Eye (tissue), 1 donor: ENCODE measurements around the gene GRB14.
A peak's percentile ranks its signal among the peaks of the same experiment; 100 is the strongest.

Source experiments
- DNase-seq: peaks from one replicate; pipeline ENCODE4 v3.0.0-alpha.2; 2015

The GRB14 gene

GRCh38 chr2:164613321-164613982, 7.8 kb downstream of the GRB14 start:
- no peak for DNase-seq

- no peak for DNase-seq
Observed at GRCh38 chr2:164609790-164610189, 11.5 kb downstream of the GRB14 start.

GRCh38 chr2:164606557-164606956, 14.7 kb downstream of the GRB14 start:
- no peak for DNase-seq

- DNase-seq, result no peak
Observed at GRCh38 chr2:164605295-164605694, 16.0 kb downstream of the GRB14 start.

- no peak for DNase-seq
Observed at GRCh38 chr2:164600763-164601162, 20.5 kb downstream of the GRB14 start.

- peak; percentile 55 for DNase-seq
Observed at GRCh38 chr2:164599954-164600589, 21.2 kb downstream of the GRB14 start.

- no peak for DNase-seq
Observed at GRCh38 chr2:164597983-164598382, 23.3 kb downstream of the GRB14 start.

- DNase-seq, result no peak
Observed at GRCh38 chr2:164595031-164595430, 26.3 kb downstream of the GRB14 start.

GRCh38 chr2:164593959-164594358, 27.3 kb downstream of the GRB14 start:
- no peak for DNase-seq

GRCh38 chr2:164593541-164593940, 27.7 kb downstream of the GRB14 start:
- no peak for DNase-seq

GRCh38 chr2:164589522-164589921, 31.8 kb downstream of the GRB14 start:
- DNase-seq, result no peak

- no peak for DNase-seq
Observed at GRCh38 chr2:164581050-164581449, 40.2 kb downstream of the GRB14 start.

- no peak for DNase-seq
Observed at GRCh38 chr2:164574931-164575330, 46.4 kb downstream of the GRB14 start.

- no peak for DNase-seq
Observed at GRCh38 chr2:164570475-164570874, 50.8 kb downstream of the GRB14 start.

- DNase-seq, result no peak
Observed at GRCh38 chr2:164569378-164569777, 51.9 kb downstream of the GRB14 start.

GRCh38 chr2:164568317-164568716, 53.0 kb downstream of the GRB14 start:
- DNase-seq, result no peak

GRCh38 chr2:164567335-164567989, 53.8 kb downstream of the GRB14 start:
- DNase-seq, result no peak

- DNase-seq, result no peak
Observed at GRCh38 chr2:164565359-164565758, 55.9 kb downstream of the GRB14 start.

GRCh38 chr2:164562666-164563065, 58.6 kb downstream of the GRB14 start:
- DNase-seq, result no peak

- DNase-seq, result no peak
Observed at GRCh38 chr2:164561991-164562390, 59.3 kb downstream of the GRB14 start.

- no peak for DNase-seq
Observed at GRCh38 chr2:164561416-164561815, 59.9 kb downstream of the GRB14 start.

GRCh38 chr2:164560902-164561301, 60.4 kb downstream of the GRB14 start:
- DNase-seq, result no peak

- DNase-seq, result peak; percentile 74
Observed at GRCh38 chr2:164560181-164560792, 61.0 kb downstream of the GRB14 start.

- DNase-seq, result peak; percentile 15
Observed at GRCh38 chr2:164558450-164558849, 62.8 kb downstream of the GRB14 start.
